Adipose tissue (tissue), 3 donors: ENCODE results near the gene EIPR1. TPM values are rescaled to one million over a fixed set of nuclear protein-coding genes. Genes with fewer than 3 reads are reported as not detected.

ENCODE experiments used
- H3K27ac ChIP-seq: one replicate; pipeline ENCODE4 v1.5.1; 2013; ENCODE audit warnings: low read depth, low read length
- WGBS, 3 donors: extraction: QIAGEN DNeasy Blood & Tissue Kit; methylation state at CpG; one replicate each; pipeline ENCODE4 v1.1.7; 2013; 5-methylcytosine and 5-hydroxymethylcytosine counted together
- polyA plus RNA-seq, 3 donors: library from polyadenylated mRNA; stranded (reverse); fragments of 200-250 nt; gene quantifications; one replicate each; pipeline ENCODE4 v1.2.3, GENCODE V29; 2013
- donor health status: healthy with polysubstance abuse.
- donor health status: Bipolar disorder and iron deficiency.
- donor health status: healthy.

The EIPR1 gene
- polyA plus RNA-seq, 3 donors: 10.1 to 13.2 (median 10.3) TPM

DNA sequence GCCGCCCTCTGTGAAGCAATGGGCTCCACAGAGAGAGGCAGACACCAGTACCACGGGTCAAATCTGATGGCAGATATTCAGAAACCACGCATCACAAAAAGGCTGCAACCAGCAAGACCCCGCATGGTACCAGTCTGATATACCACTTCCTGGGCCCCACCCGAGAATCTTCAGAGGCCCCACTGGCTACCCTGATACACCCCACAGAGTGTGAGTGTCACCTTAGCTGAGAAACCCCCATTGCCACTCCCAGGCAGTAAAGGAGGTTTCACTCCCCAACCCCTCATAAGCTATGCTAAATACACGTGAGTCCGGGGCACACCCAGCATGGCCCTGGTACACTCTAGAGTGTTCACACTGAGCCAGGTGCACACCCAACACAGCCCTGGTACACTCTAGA lies 160.0 kb downstream of the EIPR1 start:
- 80 to 84% (median 81%) methylated on average over 7 of the region's 7 CpGs for WGBS, 3 donors
- no peak overlapping the region for H3K27ac ChIP-seq

DNA sequence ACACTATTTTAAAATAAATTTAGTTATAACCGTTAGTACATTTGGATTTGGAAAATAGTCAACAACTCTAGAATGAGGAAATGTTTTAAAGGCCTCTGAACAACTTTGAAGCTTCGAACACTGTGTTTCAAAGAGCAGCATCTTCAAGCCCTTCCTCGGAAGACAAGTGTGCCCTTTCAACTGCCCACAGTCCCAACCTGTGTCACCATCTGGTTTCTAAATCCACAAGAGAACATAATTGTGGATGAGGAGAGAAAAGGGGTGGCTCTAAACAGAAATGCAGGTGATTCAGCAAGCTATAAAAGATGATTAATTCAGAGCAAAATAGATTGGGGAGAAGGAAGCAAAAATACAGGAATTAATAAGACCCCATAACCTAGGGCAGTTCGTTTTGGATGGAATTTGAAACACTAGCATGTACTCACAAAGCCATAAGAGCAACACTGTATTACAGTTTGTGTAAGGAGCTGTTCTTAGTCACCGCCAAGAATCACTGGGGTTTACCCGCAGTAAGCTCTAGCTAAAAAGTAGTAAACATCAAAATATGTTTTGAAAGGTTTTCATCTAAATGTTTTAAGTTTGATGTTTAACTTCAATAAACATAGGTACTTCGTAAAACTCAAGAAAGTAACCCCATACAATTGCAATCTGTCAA lies 160.7 kb downstream of the EIPR1 start:
- no peak overlapping the region for H3K27ac ChIP-seq
- 89 to 93% (median 93%) methylated on average over 7 of the region's 7 CpGs for WGBS, 3 donors

DNA sequence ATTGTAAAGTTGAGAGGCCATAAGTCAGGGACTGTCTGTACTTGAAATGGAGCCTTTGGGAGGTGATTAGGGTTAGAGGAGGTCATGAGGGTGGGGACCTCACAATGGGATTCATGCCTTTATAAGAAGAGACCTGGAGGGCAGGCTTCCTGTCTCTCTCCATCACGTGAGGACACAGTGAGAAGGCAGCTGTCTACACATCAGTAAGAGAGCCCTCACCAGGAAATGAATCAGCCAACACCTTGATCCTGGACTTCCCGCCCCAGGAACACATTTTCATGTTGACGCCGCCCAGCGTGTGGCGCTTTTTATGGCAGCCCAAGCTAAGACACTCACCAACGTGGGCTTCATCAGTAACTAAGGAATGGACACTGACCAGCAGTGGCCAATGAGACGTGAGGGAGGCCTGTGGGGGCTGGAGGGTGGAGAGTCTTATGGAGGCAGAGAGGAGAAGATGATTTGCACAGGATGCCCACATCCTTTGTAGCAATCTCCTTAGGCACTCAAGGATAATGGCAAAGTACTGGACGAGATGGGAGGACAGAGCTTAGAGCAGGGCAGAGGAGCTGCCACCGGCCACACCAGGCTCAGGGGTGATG lies 162.7 kb downstream of the EIPR1 start:
- H3K27ac ChIP-seq: no peak overlapping the region
- 79 to 81% (median 81%) methylated on average over 10 of the region's 10 CpGs for WGBS, 3 donors

DNA sequence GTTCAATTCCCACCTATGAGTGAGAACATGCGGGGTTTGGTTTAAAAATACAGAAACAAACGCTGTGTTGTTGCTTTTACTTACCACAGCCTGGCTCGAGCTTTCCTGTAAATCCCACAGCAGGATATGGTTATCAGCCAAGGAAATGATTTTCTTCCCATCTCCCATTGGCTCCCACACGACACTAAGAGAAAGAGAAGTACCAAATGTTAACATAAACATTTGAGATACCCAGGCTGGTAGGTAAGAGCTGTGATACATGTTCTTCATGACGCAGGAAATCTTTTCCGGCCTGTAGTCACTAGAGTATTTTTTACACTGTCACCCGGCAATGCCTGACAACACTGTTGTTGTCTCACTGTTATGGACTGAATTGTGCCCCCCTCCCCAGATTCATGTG lies 163.6 kb downstream of the EIPR1 start:
- WGBS, 3 donors: 67 to 87% (median 72%) methylated on average over 7 of the region's 7 CpGs
- H3K27ac ChIP-seq: no peak overlapping the region

DNA sequence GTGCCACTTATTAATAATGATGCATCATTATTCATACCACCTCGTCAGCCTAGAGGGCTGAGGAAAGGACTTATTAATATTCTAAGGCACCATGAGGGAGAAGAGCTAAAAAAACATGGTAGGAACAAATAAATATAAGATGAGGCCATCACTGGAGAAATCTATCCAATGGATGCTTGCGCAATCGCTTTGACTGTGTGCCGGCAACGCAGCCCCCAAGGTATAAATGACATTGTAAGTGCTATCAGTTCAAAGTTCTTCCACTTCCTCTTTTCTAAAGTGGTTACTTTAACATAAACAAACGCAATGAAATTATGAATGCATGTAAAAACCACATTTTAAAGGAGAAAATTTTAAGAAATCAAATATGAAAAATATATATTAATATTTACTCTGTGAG lies 164.6 kb downstream of the EIPR1 start:
- 94 to 96% (median 96%) methylated on average over 6 of the region's 6 CpGs for WGBS, 3 donors
- no peak overlapping the region for H3K27ac ChIP-seq

DNA sequence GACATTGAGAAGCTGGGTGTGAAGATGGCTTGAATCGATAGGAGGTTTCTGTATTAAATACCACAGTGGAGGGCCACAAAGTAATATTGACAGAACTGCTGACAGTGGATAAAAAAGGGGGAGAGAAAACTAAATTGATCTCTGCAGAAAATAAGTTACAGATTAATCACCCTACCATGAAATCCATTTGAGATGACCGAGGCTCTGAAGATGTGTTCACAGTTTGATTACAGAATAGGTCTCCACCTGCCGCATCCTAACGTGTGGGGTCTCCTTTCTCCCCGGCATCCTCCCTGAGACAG lies 165.6 kb downstream of the EIPR1 start:
- WGBS, 3 donors: 96 to 100% (median 97%) methylated on average over 5 of the region's 5 CpGs
- no peak overlapping the region for H3K27ac ChIP-seq

DNA sequence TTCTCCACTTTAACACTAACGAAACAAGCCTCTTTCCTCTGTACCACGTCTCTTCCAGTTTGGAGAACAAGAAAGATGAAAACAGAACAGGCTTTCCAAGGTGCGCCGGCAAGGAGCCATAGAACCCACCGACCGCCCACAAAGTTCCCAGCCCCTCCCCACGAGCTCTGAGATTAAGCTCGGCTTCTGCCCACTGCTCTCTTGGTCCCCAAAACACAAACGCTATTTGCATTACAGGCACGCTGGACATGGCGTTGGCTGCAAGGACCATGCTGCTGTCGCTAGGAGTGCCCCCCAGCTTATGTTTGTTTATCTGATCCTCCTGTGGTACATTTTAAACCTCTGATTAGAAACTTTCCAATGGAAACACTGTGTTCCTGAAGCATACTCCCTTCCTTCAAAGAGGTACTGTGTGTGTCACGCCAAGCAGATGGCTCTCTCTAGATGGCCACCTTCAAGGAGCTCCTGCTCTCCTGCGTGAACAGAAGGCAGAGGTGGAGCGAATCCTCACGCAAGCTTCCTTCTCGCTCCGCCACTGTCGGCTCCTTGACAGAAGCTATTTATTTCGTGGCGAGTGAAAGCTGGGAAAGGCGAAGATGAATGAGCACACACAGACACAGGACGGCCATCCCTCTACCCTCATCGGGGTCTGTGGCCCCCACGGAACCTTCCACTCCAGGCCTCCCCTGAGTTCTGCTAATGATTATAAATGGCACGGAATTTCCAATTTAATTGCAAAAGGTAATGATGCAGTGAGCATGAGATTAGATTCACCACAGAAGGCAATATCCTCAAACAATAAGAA lies 166.2 kb downstream of the EIPR1 start:
- no peak overlapping the region for H3K27ac ChIP-seq
- 87 to 89% (median 89%) methylated on average over 26 of the region's 26 CpGs for WGBS, 3 donors

DNA sequence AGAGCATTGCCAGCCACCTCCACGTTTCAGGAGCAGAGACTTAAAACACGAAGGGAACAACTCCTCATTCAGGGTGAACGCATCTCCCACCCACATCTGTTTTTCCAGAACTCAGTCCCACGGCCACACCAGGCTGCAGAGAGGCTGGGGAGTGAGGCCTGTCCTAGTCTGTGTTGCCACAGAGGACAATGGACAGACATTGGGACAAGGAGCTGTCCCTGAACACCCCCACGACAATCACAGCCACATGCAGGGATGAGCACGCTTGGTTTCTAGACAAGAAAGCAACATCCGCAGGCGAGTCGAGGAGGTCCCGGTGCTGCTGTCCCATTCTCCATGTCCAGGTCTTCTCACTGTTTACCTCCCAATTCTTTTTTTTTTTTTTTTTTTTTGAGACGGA lies 167.4 kb downstream of the EIPR1 start:
- H3K27ac ChIP-seq: no peak overlapping the region
- WGBS, 3 donors: 86 to 94% (median 93%) methylated on average over 10 to 11 of the region's 11 CpGs

DNA sequence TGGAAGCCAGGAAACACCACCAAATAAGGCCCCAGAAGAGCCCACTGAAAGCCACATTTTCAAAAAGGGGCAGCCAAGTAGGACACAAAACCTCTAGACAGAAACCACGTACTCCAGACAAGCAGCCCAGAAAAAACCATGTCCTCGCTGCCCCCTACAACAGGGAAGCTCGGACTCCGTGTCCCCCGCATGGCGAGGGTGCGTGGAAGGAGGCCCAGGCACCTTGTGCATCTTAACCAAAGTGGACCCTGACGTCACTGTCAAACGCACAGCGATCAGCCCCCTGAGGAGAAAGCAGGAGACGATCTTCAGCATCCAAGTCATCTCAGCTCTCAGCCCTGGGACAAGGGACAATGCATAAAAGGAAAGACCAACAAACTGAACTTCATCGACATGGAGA lies 168.4 kb downstream of the EIPR1 start:
- 95 to 98% (median 96%) methylated on average over 12 of the region's 12 CpGs for WGBS, 3 donors
- no peak overlapping the region for H3K27ac ChIP-seq

DNA sequence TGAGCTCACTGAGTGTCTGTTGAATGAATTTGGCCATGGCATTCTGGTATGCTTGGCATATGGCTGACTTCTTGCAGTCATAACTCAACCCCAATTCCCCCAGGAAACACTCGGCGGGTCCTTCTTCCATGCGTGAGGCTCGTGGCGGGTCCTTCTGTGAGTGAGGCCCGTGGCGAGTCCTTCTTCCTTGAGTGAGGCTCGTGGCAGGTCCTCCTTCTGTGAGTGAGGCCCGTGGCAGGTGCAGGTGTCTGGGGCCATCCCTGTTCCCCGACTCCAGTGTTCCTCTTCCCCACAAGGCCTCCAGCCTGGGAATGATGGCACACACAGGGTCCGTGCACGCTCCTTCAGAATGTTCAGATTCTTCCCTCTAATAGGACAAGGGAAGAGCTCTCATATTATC lies 169.0 kb downstream of the EIPR1 start:
- WGBS, 3 donors: 96 to 98% (median 97%) methylated on average over 12 of the region's 12 CpGs

DNA sequence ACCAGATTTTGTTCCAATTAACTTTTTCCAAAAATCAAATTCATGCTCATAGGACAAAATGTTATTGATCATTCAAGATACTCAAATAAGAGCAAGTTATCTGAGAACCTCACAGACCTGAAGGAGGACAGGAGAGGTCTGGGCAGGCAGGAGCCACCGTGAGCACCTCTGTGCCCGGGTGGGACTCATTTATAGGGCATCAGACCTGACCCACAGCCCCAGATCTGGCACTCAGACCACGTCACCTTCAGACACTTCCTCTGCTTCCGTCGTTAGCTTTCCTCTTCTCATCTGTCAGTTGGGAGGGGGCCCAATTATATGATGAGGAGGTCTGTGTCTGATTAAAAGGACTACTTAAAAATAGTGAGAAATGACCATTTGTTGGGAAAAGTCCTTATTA lies 169.4 kb downstream of the EIPR1 start:
- 90 to 93% (median 91%) methylated on average over 5 of the region's 5 CpGs for WGBS, 3 donors

More for the DNA sequence above, 169.0 kb downstream of the EIPR1 start:
- no peak overlapping the region for H3K27ac ChIP-seq

DNA sequence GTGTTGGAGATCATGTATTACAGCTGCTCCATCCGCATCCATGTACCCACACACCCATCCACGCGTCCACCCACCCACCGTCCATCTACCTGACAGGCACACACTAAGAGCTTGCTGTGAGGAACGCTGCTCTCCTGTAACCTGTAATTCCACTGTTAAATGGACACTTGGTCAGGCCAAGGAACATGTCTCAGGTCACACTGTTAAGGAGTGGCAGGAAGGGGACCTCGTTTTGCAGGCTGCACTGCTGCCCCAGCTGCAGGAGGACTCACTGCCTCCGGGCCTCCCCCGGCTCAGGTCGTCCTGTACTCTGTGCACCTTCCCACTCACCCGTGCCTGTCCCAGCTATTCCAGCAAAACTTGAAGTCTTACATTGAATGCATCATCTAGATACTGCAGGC lies 170.5 kb downstream of the EIPR1 start:
- 92 to 94% (median 93%) methylated on average over 10 of the region's 10 CpGs for WGBS, 3 donors
- H3K27ac ChIP-seq: no peak overlapping the region

More for the DNA sequence above, 169.4 kb downstream of the EIPR1 start:
- H3K27ac ChIP-seq: no peak overlapping the region

DNA sequence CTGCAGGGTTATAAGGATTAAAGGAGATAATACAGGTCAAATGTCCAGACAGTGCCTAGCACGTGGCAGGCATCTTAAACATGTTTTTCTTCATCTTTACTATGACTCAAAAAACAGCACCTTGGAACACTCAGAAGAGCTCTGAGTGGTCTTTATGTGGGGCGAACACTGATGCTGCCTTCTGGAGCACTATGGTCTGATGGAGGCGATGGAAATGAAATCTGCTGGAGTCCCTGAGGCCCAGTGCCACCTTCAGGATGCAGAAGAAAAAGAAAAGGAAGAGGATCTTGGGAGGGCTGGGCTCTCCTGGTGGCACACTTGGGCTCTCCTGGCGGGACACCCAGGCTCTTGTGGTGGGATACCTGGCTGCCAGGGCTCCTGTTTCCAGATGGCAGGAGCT lies 171.8 kb downstream of the EIPR1 start:
- H3K27ac ChIP-seq: no peak overlapping the region
- WGBS, 3 donors: 96 to 99% (median 98%) methylated on average over 4 of the region's 4 CpGs

DNA sequence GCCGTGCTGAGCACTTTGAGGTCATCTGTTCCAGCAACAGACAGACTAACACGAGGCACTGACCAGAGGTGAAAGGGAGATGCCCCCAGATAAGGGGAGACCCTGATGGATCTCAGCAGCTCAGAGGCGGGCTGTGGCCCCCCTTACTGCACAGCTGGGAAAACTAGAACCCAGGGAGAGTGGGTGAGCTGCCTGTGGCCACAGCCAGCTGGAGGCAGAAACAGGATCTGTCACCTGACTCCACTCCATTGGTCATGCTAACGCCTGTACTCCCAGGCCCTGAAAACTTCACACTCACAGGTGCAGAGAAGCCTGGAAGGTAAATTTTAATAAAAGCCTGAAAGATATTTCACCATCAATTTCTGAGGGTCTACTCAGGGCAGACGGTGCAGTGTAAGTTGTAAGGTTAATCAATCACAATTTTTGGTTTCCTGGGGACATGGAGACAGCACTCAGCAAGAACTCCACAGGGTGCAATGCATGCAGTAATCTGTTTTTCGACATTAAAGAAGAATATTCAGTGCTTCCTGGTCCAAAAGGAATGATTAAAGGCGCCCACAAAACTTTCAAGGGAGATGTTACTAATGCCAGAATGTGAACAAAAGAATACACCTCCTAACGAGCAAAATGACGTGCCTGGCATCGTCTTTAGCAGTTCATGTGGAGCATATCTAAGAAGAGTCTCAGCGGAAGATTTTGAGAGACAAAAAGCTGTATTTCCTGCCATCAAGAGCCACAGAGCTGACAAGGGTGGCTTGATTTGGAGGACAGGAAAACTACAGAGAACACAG lies 173.4 kb downstream of the EIPR1 start:
- H3K27ac ChIP-seq: no peak overlapping the region
- WGBS, 3 donors: 90 to 92% (median 90%) methylated on average over 11 of the region's 11 CpGs

DNA sequence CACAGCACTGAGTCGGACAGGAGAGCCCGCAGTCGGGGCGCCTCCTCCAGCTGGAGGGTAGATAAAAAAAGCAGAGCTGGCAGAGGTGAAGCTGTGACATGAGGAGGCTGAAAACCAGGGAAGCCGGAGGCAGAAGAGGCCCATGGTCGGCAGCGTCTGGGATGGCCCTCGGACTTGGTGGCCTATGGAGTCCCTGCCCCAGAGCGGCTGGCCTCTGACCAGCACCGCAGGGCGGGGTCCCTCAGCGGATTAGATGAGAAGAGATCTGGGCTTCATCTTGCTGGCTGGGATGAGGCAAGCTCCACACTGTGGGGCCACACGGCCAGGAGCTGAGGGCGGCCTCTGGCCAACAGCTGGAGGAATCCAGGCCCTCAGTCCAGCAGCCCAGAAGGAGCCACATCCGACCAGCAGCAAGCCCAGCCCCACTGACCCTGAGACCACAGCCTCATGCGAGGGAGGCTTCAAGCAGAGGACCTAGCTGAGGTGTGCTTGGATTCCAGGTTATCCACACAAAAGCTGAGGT lies 174.1 kb downstream of the EIPR1 start:
- no peak overlapping the region for H3K27ac ChIP-seq
- WGBS, 3 donors: 96 to 98% (median 97%) methylated on average over 16 of the region's 16 CpGs

DNA sequence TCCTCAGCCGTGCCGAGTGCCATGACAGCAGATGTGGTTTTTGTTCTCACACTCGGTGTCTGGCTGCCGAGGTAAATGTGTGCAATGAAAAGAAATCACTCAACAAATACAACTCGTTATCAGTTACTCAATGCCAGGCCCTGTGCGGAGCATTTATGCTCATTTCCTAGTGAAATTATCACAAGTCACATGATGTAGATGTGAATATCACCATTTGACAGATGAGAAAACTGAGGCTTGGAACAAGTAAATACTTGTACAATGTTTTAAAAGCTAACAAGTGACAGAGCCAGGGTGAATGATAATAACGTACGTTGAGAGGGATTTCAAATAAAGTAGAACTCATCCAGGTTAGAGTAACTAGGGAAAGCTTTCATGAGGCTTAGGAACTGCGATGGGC lies 174.7 kb downstream of the EIPR1 start:
- no peak overlapping the region for H3K27ac ChIP-seq
- 91 to 95% (median 93%) methylated on average over 9 of the region's 9 CpGs for WGBS, 3 donors

DNA sequence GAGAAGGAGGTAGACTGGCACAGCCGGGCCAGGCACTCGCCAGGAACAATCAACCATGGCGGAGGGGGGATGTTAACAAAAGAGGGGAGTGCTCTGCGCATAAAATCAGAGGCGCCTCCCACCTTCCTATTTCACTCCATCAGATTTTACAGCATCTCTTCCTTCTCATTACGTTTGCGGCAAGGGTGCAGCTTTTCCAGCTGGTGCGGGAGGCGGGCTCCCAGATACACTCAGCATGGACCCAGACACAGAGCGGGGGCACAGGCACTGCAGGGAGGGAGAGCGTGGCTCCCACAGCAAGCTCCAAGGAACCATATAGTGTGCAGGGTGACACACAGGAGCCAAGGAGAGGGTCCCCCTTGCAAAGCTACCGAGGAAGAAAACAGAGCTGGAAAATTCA lies 176.3 kb downstream of the EIPR1 start:
- 94 to 97% (median 94%) methylated on average over 12 of the region's 12 CpGs for WGBS, 3 donors
- H3K27ac ChIP-seq: no peak overlapping the region

DNA sequence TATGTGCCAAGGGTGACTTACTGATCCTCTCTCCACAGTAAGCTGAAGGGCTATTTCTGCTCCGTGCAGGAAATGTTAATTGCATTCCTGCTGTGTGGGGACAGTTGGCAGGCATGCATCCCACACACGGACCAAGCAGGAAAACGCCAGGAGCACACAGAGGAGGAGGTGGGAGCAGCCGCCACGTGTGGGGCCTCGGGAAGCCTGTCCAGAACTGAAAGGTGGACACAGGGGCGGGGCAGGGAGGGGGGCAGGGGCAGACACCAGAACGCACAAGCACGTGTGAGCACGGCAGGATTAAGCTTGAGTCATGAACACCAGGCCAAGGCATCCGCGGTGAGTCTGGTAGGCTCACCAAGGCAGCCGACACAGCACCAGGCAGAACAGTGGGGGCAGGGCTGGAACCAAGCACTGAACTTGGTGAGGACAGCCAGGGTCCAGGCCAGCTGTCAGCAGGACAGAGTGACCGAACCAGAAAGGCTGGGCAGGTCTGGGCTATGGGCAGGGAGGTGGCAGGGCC lies 177.1 kb downstream of the EIPR1 start:
- no peak overlapping the region for H3K27ac ChIP-seq
- 61 to 74% (median 62%) methylated on average over 14 of the region's 14 CpGs for WGBS, 3 donors
